Activated B cell treated with CpG ODN at 0.5 μM for 24 hours (primary cell): ENCODE measurements around the gene ZNF100. TPM values are rescaled to one million over a fixed set of nuclear protein-coding genes. Genes with fewer than 3 reads are reported as not detected.
"Not testable (repeated sequence)": the region's sequence is repeated elsewhere in the genome, so short reads cannot be mapped to it uniquely, and the experiment has no call there.

Experiments used
- ATAC-seq: fragments of 200-7000 bp; cut with Tn5 transposase; one replicate; pipeline ENCODE4 v1.10.0; 2021; ENCODE audit warnings: low read depth, mild to moderate bottlenecking, moderate library complexity
- CTCF ChIA-PET: fragments of 350-600 bp; sonication (Branson Sonifier 250); formaldehyde crosslinking; loops from one replicate; lab custom pipeline; 2021; ENCODE audit warnings: antibody characterized with exemption; lab: Charles Lee
- POLR2A ChIA-PET: fragments of 350-600 bp; sonication (Branson Sonifier 250); formaldehyde crosslinking; loops from one replicate; lab custom pipeline; 2021; ENCODE audit warnings: antibody characterized with exemption; lab: Charles Lee
- DNase-seq: peaks from one replicate; pipeline ENCODE4 v3.0.0; 2022
- H3K27ac Mint-ChIP-seq: one replicate; pipeline ENCODE4 v1.8.0; 2020; ENCODE audit warnings: mixed read lengths
- H3K27me3 Mint-ChIP-seq: one replicate; pipeline ENCODE4 v1.8.0; 2021; ENCODE audit warnings: mixed read lengths
- H3K36me3 Mint-ChIP-seq: one replicate; pipeline ENCODE4 v1.8.0; 2021; ENCODE audit warnings: low read depth, mixed read lengths
- H3K4me1 Mint-ChIP-seq: one replicate; pipeline ENCODE4 v1.8.0; 2021; ENCODE audit warnings: mixed read lengths
- H3K4me3 Mint-ChIP-seq: one replicate; pipeline ENCODE4 v1.8.0; 2020; ENCODE audit warnings: mild to moderate bottlenecking, mixed read lengths
- H3K9me3 Mint-ChIP-seq: one replicate; pipeline ENCODE4 v1.8.0; 2020; ENCODE audit warnings: mixed read lengths
- intact Hi-C: fragments of 100-400 bp; cut with micrococcal nuclease; formaldehyde crosslinking; loops from one replicate; pipeline ENCODE4 v1.15.1; 2024
- total RNA-seq: library from RNA; stranded (reverse); gene quantifications from 2 replicates; pipeline ENCODE4 v1.2.3, GENCODE V29; 2022
- TF ChIP-seq, protein P1 (sequence below): fragments of 200-600 bp; IDR thresholded peaks from one replicate; pipeline ENCODE4 v1.8.0; 2022; ENCODE audit warnings: antibody characterized with exemption, mild to moderate bottlenecking

ZNF100 gene
- total RNA-seq, 1 donor from 2014 or later: 22.4 TPM

- Mint-ChIP-seq H3K36me3 (peaks cover 75% of the 10 kb centered on the region), H3K27ac (no peak overlapping the region), H3K9me3 (no peaks in the 10 kb centered on the region), H3K27me3 (no peaks in the 10 kb centered on the region), H3K4me3 (no peak overlapping the region), H3K4me1 (no peaks in the 10 kb centered on the region)
- ChIA-PET CTCF (no interaction called here), POLR2A (no interaction called here)
- no peak for ATAC-seq
- intact Hi-C loops: no loop called here
- TF ChIP-seq, protein P1, sequence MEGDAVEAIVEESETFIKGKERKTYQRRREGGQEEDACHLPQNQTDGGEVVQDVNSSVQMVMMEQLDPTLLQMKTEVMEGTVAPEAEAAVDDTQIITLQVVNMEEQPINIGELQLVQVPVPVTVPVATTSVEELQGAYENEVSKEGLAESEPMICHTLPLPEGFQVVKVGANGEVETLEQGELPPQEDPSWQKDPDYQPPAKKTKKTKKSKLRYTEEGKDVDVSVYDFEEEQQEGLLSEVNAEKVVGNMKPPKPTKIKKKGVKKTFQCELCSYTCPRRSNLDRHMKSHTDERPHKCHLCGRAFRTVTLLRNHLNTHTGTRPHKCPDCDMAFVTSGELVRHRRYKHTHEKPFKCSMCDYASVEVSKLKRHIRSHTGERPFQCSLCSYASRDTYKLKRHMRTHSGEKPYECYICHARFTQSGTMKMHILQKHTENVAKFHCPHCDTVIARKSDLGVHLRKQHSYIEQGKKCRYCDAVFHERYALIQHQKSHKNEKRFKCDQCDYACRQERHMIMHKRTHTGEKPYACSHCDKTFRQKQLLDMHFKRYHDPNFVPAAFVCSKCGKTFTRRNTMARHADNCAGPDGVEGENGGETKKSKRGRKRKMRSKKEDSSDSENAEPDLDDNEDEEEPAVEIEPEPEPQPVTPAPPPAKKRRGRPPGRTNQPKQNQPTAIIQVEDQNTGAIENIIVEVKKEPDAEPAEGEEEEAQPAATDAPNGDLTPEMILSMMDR: no peak
- no peak for DNase-seq
Observed at GRCh38 chr19:21749090-21749489, 18.3 kb downstream of the ZNF100 start.

GRCh38 chr19:21748088-21748487, 19.3 kb downstream of the ZNF100 start:
- POLR2A ChIA-PET: no interaction called here
- Mint-ChIP-seq H3K9me3 (no peaks in the 10 kb centered on the region), H3K27me3 (no peaks in the 10 kb centered on the region), H3K27ac (no peak overlapping the region), H3K4me1 (no peaks in the 10 kb centered on the region), H3K36me3 (peaks cover 72% of the 10 kb centered on the region), H3K4me3 (no peak overlapping the region)
- CTCF ChIA-PET: no interaction called here
- TF ChIP-seq, protein P1: no peak
- intact Hi-C loops: no loop called here
- DNase-seq (no peak), ATAC-seq (no peak)

DNA sequence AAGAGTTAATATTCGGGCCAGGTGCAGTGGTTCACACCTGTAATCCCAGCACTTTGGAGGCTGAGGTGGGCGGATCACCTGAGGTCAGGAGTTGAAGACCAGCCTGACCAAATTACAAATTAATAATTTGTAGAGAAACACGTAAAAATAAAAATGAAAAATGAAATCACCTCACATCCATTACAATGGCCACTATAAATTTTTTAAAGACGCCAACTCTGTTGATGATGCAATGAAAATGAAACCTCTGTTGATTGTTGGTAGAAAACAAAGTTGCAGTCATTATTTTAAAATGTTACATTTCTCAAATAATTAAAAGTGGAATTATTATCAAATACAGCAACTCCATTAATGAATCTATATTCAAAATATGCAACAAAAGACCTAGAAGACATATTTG, 26.8 kb downstream of the ZNF100 start:
- Mint-ChIP-seq H3K9me3 (peaks cover 10% of the 10 kb centered on the region), H3K4me3 (no peak overlapping the region), H3K27ac (no peak overlapping the region), H3K27me3 (no peaks in the 10 kb centered on the region), H3K36me3 (peaks cover 72% of the 10 kb centered on the region), H3K4me1 (no peaks in the 10 kb centered on the region)
- DNase-seq: no peak
- CTCF ChIA-PET: no interaction called here
- intact Hi-C loops: no loop called here
- TF ChIP-seq, protein P1: no peak
- POLR2A ChIA-PET: no interaction called here
- ATAC-seq: no peak

DNA sequence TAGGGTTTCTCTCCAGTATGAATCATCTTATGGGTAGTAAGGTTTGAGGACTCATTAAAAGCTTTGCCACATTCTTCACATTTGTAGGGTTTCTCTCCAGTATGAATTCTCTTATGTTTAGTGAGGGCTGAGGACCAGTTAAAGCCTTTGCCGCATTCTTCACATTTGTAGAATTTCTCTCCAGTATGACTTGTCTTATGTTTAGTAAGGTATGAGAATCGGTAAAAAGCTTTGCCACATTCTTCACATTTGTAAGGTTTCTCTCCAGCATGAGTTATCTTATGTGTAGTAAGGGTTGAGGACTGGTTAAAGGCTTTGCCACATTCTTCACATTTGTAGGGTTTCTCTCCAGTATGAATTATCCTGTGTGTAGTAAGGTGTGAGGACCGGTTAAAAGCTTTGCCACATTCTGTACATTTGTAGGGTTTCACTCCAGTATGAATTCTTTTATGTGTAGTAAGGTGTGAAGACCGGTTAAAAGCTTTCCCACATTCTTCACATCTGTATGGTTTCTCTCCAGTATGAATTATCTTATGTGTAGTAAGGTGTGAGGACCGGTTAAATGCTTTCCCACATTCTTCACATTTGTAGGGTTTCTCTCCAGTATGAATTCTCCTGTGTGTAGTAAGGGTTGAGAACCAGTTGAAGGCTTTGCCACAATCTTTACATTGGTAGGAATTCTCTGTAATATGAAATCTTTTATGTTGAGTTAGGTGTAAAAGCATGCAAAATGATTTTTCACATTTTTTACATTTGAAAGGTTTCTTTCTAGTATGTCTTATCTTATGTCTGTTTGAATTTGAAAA, 40.2 kb downstream of the ZNF100 start:
- ATAC-seq, CTCF ChIA-PET, intact Hi-C loops, DNase-seq, POLR2A ChIA-PET, H3K27ac Mint-ChIP-seq, H3K4me3 Mint-ChIP-seq, H3K4me1 Mint-ChIP-seq, H3K27me3 Mint-ChIP-seq: not testable (repeated sequence)
- peaks cover 19% of the 10 kb centered on the region for H3K9me3 Mint-ChIP-seq
- H3K36me3 Mint-ChIP-seq: peaks cover 62% of the 10 kb centered on the region

GRCh38 chr19:21713761-21714160, 53.6 kb downstream of the ZNF100 start:
- Mint-ChIP-seq H3K4me1 (no peaks in the 10 kb centered on the region), H3K36me3 (no peaks in the 10 kb centered on the region), H3K27ac (no peak overlapping the region), H3K9me3 (peaks cover 4% of the 10 kb centered on the region), H3K4me3 (no peak overlapping the region), H3K27me3 (no peaks in the 10 kb centered on the region)
- DNase-seq (no peak), ATAC-seq (no peak)
- ChIA-PET POLR2A (no interaction called here), CTCF (no interaction called here)
- intact Hi-C loops: no loop called here
- TF ChIP-seq, protein P1: no peak
